OCI-LY1 (cell line): Measurements from ENCODE around the gene SNED1.

Experiments
- H2AFZ ChIP-seq: fragments of 200-600 bp; sonication (generic), shearing (Covaris generic); 2 replicates; pipeline ENCODE4 v1.6.0; 2014; ENCODE audit warnings: antibody characterized with exemption, mild to moderate bottlenecking, low read length
- H3F3A ChIP-seq: fragments of 200-600 bp; sonication (generic), shearing (Covaris generic); 2 replicates; pipeline ENCODE4 v1.6.0; 2014; ENCODE audit warnings: mild to moderate bottlenecking, antibody characterized with exemption, low read length, moderate library complexity; ENCODE audit not compliant: insufficient read depth
- H3K27ac ChIP-seq: fragments of 200-600 bp; sonication (generic); 2 replicates; pipeline ENCODE4 v1.5.1; 2014; ENCODE audit warnings: low read length, mixed run types, mild to moderate bottlenecking, low read depth; ENCODE audit not compliant: poor library complexity, severe bottlenecking
- H3K27me3 ChIP-seq: fragments of 200-600 bp; sonication (generic); 2 replicates; pipeline ENCODE4 v1.6.0; 2014; ENCODE audit warnings: antibody characterized with exemption, mild to moderate bottlenecking, low read length, moderate library complexity; ENCODE audit not compliant: insufficient read depth
- H3K36me3 ChIP-seq: fragments of 200-600 bp; sonication (generic); 2 replicates; pipeline ENCODE4 v1.6.1; 2014; ENCODE audit warnings: mild to moderate bottlenecking, antibody characterized with exemption, low read length, moderate library complexity, mixed read lengths; ENCODE audit not compliant: insufficient read depth
- H3K4me1 ChIP-seq: fragments of 200-600 bp; sonication (generic); 2 replicates; pipeline ENCODE4 v1.5.1; 2014; ENCODE audit warnings: mild to moderate bottlenecking, low read length, moderate library complexity; ENCODE audit not compliant: insufficient read depth, severe bottlenecking
- H3K4me2 ChIP-seq: fragments of 200-600 bp; sonication (generic), shearing (Covaris generic); 2 replicates; pipeline ENCODE4 v1.6.1; 2014; ENCODE audit warnings: low read length
- H3K4me3 ChIP-seq: fragments of 200-600 bp; sonication (generic); 2 replicates; pipeline ENCODE4 v1.5.1; 2014; ENCODE audit warnings: low read length, low read depth, mild to moderate bottlenecking, mixed read lengths; ENCODE audit not compliant: poor library complexity, severe bottlenecking
- H3K79me2 ChIP-seq: fragments of 200-600 bp; shearing (Covaris generic); 2 replicates; pipeline ENCODE4 v1.6.1; 2016; ENCODE audit warnings: mixed run types, low read length, mixed read lengths; ENCODE audit not compliant: insufficient read depth
- H3K9ac ChIP-seq: fragments of 200-600 bp; sonication (generic), shearing (Covaris generic); 2 replicates; pipeline ENCODE4 v1.6.1; 2014; ENCODE audit warnings: mild to moderate bottlenecking, low read length, mixed read lengths
- H3K9me2 ChIP-seq: fragments of 200-600 bp; sonication (generic), shearing (Covaris generic); 2 replicates; pipeline ENCODE4 v1.6.1; 2014; ENCODE audit warnings: low read depth, mild to moderate bottlenecking, low read length, mixed read lengths
- H3K9me3 ChIP-seq: fragments of 200-600 bp; shearing (Covaris generic); 2 replicates; pipeline ENCODE4 v1.6.1; 2014; ENCODE audit warnings: low read length, mixed read lengths
- H4K20me1 ChIP-seq: fragments of 200-600 bp; sonication (generic), shearing (Covaris generic); 2 replicates; pipeline ENCODE4 v1.6.0; 2016; ENCODE audit warnings: mild to moderate bottlenecking, low read length; ENCODE audit not compliant: insufficient read depth
- EZH2 ChIP-seq: fragments of 200-600 bp; sonication (generic), shearing (Covaris generic); IDR thresholded peaks from 2 replicates; pipeline ENCODE4 v1.8.0; 2017; ENCODE audit warnings: borderline replicate concordance, mixed run types, mild to moderate bottlenecking, antibody characterized with exemption, low read length, moderate library complexity, mixed read lengths
- TF ChIP-seq, protein P1 (sequence below): fragments of 200-600 bp; sonication (generic), shearing (Covaris generic); IDR thresholded peaks from 2 replicates; pipeline ENCODE4 v1.5.1; 2017; ENCODE audit warnings: mild to moderate bottlenecking, antibody characterized with exemption, low read length, moderate library complexity, mixed read lengths

Gene SNED1

DNA sequence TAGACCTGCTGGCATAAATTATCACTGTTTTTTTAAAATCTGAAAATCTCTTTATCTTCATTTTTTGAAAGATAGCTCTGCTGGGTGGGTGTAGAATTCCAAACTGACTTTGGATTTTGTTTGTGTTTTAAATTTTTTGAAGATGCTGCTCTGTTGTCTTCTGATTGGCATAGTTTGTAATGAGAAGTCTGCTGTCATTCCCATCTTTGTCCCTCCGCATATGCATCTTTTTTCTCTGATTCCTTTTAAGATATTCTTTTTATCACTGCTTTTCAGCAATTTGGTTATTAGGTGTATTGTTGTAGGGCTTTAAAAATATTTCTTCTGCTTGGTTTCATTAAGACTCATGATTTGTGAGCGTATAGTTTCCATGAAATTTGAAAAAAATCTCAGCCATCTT lies 7.2 kb downstream of the SNED1 start:
- Histone ChIP-seq H3K36me3 (no peaks in the 10 kb centered on the region; the same call in 1 of the 2 replicates), H4K20me1 (no peaks in the 10 kb centered on the region), H3K27me3 (peaks cover 12% of the 10 kb centered on the region; the same call in 1 of the 2 replicates), H2AFZ (no peak overlapping the region), H3F3A (no peaks in the 10 kb centered on the region), H3K27ac (no peak overlapping the region), H3K4me3 (no peak overlapping the region), H3K79me2 (no peaks in the 10 kb centered on the region), H3K9ac (no peak overlapping the region), H3K9me3 (peaks cover 14% of the 10 kb centered on the region), H3K4me2 (no peak overlapping the region), H3K9me2 (no peaks in the 10 kb centered on the region), H3K4me1 (peaks cover 10% of the 10 kb centered on the region)
- TF ChIP-seq, protein P1, sequence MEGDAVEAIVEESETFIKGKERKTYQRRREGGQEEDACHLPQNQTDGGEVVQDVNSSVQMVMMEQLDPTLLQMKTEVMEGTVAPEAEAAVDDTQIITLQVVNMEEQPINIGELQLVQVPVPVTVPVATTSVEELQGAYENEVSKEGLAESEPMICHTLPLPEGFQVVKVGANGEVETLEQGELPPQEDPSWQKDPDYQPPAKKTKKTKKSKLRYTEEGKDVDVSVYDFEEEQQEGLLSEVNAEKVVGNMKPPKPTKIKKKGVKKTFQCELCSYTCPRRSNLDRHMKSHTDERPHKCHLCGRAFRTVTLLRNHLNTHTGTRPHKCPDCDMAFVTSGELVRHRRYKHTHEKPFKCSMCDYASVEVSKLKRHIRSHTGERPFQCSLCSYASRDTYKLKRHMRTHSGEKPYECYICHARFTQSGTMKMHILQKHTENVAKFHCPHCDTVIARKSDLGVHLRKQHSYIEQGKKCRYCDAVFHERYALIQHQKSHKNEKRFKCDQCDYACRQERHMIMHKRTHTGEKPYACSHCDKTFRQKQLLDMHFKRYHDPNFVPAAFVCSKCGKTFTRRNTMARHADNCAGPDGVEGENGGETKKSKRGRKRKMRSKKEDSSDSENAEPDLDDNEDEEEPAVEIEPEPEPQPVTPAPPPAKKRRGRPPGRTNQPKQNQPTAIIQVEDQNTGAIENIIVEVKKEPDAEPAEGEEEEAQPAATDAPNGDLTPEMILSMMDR, result no peak
- TF ChIP-seq EZH2, result no peak

DNA sequence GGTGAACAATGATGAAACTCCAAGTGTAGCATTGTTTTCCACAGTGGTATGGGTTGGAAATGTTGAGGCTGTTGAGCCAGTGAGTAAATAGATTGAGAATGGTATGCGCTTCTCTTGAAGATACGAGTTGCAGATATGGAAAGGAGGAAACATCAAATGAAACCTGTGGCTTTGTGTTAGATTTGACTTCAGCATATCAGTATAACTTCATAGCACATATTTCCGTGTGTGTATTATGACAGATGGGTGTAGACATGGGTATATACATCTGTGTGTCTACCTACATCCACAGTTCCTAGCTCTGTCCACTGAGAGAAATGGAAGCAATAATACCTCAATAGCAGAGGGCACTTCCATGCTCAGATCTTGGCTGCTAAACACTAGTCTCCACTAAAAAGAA lies 8.0 kb downstream of the SNED1 start:
- H3K4me3 ChIP-seq, result no peak overlapping the region
- no peak overlapping the region for H3K9ac ChIP-seq
- no peak for TF ChIP-seq EZH2
- TF ChIP-seq, protein P1, result no peak
- no peaks in the 10 kb centered on the region for H3K9me2 ChIP-seq
- H2AFZ ChIP-seq, result no peak overlapping the region
- H3K4me1 ChIP-seq, result peaks cover 17% of the 10 kb centered on the region
- no peaks in the 10 kb centered on the region for H4K20me1 ChIP-seq
- no peaks in the 10 kb centered on the region for H3F3A ChIP-seq
- no peak overlapping the region for H3K27ac ChIP-seq
- peaks cover 12% of the 10 kb centered on the region; the same call in 1 of the 2 replicates for H3K27me3 ChIP-seq
- H3K4me2 ChIP-seq, result no peak overlapping the region
- H3K79me2 ChIP-seq, result no peaks in the 10 kb centered on the region
- no peaks in the 10 kb centered on the region; the same call in 1 of the 2 replicates for H3K36me3 ChIP-seq
- peaks cover 14% of the 10 kb centered on the region for H3K9me3 ChIP-seq

DNA sequence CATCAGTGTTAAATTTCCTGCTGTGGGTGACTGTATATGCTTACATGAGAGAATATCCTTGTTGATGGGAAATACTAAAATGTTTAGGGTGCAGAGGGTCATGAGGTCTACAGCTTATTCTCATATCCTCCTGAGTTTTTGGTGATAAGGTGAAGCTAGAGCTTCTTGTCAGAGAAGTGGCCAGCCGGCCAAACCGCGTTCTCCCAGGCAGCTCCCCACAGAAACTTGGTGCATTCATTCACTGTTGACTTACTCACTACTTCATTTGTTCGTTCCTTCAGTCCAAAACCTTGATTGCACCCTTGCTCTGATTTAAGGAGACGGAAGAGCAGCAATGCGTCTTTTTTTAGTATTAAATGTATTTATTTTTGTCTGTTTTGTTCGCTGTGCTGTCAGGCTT lies 8.7 kb downstream of the SNED1 start:
- H3K9me2 ChIP-seq, result no peaks in the 10 kb centered on the region
- no peak overlapping the region for H3K9ac ChIP-seq
- TF ChIP-seq, protein P1, result no peak
- TF ChIP-seq EZH2, result no peak
- no peaks in the 10 kb centered on the region for H3F3A ChIP-seq
- H3K27me3 ChIP-seq, result peaks cover 12% of the 10 kb centered on the region; the same call in 1 of the 2 replicates
- H3K27ac ChIP-seq, result no peak overlapping the region
- H3K4me1 ChIP-seq, result peaks cover 24% of the 10 kb centered on the region
- H2AFZ ChIP-seq, result no peak overlapping the region
- no peaks in the 10 kb centered on the region; the same call in 1 of the 2 replicates for H3K36me3 ChIP-seq
- no peaks in the 10 kb centered on the region for H3K79me2 ChIP-seq
- peaks cover 14% of the 10 kb centered on the region for H3K9me3 ChIP-seq
- no peak overlapping the region for H3K4me2 ChIP-seq
- no peaks in the 10 kb centered on the region for H4K20me1 ChIP-seq
- H3K4me3 ChIP-seq, result no peak overlapping the region
